ENCODE results near the gene HMGN4. TPM values are rescaled to one million over a fixed set of nuclear protein-coding genes. Genes with fewer than 3 reads are reported as not detected.

The HMGN4 gene
- total and polyA plus RNA-seq, 9 of the 15 experiments (the other 6 are each of a cell fraction or from before 2014, with no cell fraction given) = 35.4 to 134 (median 94.1) TPM

DNA sequence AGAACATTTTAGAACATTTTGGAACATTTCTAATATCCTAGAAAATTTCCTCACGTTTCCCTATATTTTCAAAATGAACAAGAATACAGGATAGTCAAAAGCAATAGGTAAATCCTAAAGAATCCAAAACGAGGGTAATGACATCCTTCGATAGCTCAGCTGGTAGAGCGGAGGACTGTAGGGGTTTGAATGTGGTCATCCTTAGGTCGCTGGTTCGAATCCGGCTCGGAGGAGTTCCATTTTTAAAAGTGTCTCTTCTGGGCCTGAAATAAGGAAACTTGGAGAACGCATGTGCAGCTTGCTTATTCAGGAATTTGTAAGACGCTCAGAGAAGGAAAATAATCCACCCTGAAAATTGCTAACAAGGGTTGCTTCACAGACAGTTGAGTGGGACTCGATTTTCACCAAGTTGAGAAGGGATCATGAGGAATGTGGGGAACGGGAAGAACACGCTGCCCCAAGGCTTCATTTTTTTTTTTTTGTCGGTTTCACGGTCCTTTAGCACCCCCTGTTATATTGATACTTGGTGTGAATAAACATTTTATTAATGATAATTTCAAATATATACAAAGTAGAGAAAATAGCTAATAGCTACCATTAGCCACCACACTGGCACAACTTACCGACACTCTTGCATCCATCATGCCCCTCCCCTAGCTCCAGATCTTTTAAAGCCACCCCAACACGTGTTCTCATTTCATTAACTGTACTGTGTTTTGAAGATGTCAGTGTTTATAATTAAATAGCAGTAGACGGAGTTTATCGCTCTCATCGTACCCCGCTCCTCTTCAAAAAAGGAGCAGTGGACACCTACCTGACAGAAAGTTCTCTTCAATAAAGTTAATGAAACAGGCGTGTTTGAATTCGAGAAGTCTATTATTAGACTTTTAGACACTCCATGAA lies 56.8 kb downstream of the HMGN4 start (continued):
- TF ChIP-seq, protein P1, sequence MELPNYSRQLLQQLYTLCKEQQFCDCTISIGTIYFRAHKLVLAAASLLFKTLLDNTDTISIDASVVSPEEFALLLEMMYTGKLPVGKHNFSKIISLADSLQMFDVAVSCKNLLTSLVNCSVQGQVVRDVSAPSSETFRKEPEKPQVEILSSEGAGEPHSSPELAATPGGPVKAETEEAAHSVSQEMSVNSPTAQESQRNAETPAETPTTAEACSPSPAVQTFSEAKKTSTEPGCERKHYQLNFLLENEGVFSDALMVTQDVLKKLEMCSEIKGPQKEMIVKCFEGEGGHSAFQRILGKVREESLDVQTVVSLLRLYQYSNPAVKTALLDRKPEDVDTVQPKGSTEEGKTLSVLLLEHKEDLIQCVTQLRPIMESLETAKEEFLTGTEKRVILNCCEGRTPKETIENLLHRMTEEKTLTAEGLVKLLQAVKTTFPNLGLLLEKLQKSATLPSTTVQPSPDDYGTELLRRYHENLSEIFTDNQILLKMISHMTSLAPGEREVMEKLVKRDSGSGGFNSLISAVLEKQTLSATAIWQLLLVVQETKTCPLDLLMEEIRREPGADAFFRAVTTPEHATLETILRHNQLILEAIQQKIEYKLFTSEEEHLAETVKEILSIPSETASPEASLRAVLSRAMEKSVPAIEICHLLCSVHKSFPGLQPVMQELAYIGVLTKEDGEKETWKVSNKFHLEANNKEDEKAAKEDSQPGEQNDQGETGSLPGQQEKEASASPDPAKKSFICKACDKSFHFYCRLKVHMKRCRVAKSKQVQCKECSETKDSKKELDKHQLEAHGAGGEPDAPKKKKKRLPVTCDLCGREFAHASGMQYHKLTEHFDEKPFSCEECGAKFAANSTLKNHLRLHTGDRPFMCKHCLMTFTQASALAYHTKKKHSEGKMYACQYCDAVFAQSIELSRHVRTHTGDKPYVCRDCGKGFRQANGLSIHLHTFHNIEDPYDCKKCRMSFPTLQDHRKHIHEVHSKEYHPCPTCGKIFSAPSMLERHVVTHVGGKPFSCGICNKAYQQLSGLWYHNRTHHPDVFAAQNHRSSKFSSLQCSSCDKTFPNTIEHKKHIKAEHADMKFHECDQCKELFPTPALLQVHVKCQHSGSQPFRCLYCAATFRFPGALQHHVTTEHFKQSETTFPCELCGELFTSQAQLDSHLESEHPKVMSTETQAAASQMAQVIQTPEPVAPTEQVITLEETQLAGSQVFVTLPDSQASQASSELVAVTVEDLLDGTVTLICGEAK (IDR thresholded peaks at IDR 0.05) = peak; percentile 80
- TF ChIP-seq, protein P1 (CRISPR knock-in tag; IDR thresholded peaks at IDR 0.05) = no peak
- TF ChIP-seq NBN (IDR thresholded peaks at IDR 0.05; ENCODE audit: low read depth) = peak; percentile 65; the same call in 1 of the 2 replicates
- TF ChIP-seq, protein P2, sequence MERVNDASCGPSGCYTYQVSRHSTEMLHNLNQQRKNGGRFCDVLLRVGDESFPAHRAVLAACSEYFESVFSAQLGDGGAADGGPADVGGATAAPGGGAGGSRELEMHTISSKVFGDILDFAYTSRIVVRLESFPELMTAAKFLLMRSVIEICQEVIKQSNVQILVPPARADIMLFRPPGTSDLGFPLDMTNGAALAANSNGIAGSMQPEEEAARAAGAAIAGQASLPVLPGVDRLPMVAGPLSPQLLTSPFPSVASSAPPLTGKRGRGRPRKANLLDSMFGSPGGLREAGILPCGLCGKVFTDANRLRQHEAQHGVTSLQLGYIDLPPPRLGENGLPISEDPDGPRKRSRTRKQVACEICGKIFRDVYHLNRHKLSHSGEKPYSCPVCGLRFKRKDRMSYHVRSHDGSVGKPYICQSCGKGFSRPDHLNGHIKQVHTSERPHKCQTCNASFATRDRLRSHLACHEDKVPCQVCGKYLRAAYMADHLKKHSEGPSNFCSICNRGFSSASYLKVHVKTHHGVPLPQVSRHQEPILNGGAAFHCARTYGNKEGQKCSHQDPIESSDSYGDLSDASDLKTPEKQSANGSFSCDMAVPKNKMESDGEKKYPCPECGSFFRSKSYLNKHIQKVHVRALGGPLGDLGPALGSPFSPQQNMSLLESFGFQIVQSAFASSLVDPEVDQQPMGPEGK (CRISPR knock-in tag; IDR thresholded peaks at IDR 0.05; ENCODE audit: borderline replicate concordance) = no peak
- no peak for TF ChIP-seq KLF13 (tag; IDR thresholded peaks at IDR 0.05; ENCODE audit: borderline replicate concordance, low read depth)
- TF ChIP-seq ZBED1 (IDR thresholded peaks at IDR 0.05) = no peak
- TF ChIP-seq SAFB2 (IDR thresholded peaks at IDR 0.05; ENCODE audit: borderline replicate concordance, low read depth, low read length, severe bottlenecking) = no peak
- TF ChIP-seq, protein P3, sequence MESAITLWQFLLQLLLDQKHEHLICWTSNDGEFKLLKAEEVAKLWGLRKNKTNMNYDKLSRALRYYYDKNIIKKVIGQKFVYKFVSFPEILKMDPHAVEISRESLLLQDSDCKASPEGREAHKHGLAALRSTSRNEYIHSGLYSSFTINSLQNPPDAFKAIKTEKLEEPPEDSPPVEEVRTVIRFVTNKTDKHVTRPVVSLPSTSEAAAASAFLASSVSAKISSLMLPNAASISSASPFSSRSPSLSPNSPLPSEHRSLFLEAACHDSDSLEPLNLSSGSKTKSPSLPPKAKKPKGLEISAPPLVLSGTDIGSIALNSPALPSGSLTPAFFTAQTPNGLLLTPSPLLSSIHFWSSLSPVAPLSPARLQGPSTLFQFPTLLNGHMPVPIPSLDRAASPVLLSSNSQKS (CRISPR knock-in tag; IDR thresholded peaks at IDR 0.05) = 0 out of 2 replicates have a peak, but pooled peaks have one; percentile 43
- TF ChIP-seq ZNF232 (CRISPR knock-in tag; IDR thresholded peaks at IDR 0.05) = no peak
- peak; percentile 24 for TF ChIP-seq CEBPB (tag; IDR thresholded peaks at IDR 0.05)
- no peak for TF ChIP-seq CBFB (CRISPR knock-in tag; IDR thresholded peaks at IDR 0.05)
- no peak for TF ChIP-seq PTBP1 (IDR thresholded peaks at IDR 0.05; ENCODE audit: low read depth, low read length)

Data from K562 (cell line).